Epithelial cell of prostate (primary cell): ENCODE measurements around the gene YBX2.

Source experiments
- DNase-seq: peaks from one replicate; pipeline ENCODE4 v3.0.0-alpha.2; 2011; ENCODE audit warnings: low read depth, low spot score
- H3K27ac ChIP-seq: fragments of 450-650 bp; 2 replicates; pipeline ENCODE4 v1.5.1; 2017; ENCODE audit warnings: mild to moderate bottlenecking

The YBX2 gene

GRCh38 chr17:7306911-7307685, 12.7 kb upstream of the YBX2 start, which contains the start of gene EIF5A:
Gene EIF5A, plus strand, starts transcription at chr17:7307628. Its CDS starts 2,008 bp downstream, at chr17:7309636.
- H3K27ac ChIP-seq = peak within 1 kb of the TSS; percentile 96
- peak; percentile 97 for DNase-seq

GRCh38 chr17:7304179-7304578, 9.7 kb upstream of the YBX2 start:
- no peak overlapping the region for H3K27ac ChIP-seq

GRCh38 chr17:7296189-7296861, 1.9 kb upstream of the YBX2 start:
- DNase-seq = no peak
- no peak overlapping the region for H3K27ac ChIP-seq

More at GRCh38 chr17:7304179-7304578, 9.7 kb upstream of the YBX2 start:
- DNase-seq = no peak

- DNase-seq = no peak
- no peak overlapping the region for H3K27ac ChIP-seq
Observed at GRCh38 chr17:7295230-7296180, 1.1 kb upstream of the YBX2 start.

GRCh38 chr17:7293816-7294613, 424 bp downstream of the YBX2 start:
- H3K27ac ChIP-seq = no peak overlapping the region
- DNase-seq = no peak

GRCh38 chr17:7293159-7293558, 1.3 kb downstream of the YBX2 start:
- no peak for DNase-seq

GRCh38 chr17:7292729-7293128, 1.7 kb downstream of the YBX2 start:
- DNase-seq = no peak
- H3K27ac ChIP-seq = no peak overlapping the region

More at GRCh38 chr17:7293159-7293558, 1.3 kb downstream of the YBX2 start:
- H3K27ac ChIP-seq = no peak overlapping the region

- no peak for DNase-seq
- H3K27ac ChIP-seq = no peak overlapping the region
Observed at GRCh38 chr17:7292194-7292593, 2.2 kb downstream of the YBX2 start.

- DNase-seq = no peak
- H3K27ac ChIP-seq = no peak overlapping the region
Observed at GRCh38 chr17:7290685-7291084, 3.8 kb downstream of the YBX2 start.

- no peak for DNase-seq
- no peak overlapping the region for H3K27ac ChIP-seq
Observed at GRCh38 chr17:7290166-7290565, 4.3 kb downstream of the YBX2 start.

GRCh38 chr17:7289256-7290032, 5.0 kb downstream of the YBX2 start:
- DNase-seq = no peak

GRCh38 chr17:7285679-7286078, 8.8 kb downstream of the YBX2 start:
- no peak for DNase-seq
- no peak overlapping the region for H3K27ac ChIP-seq

More at GRCh38 chr17:7289256-7290032, 5.0 kb downstream of the YBX2 start:
- no peak overlapping the region for H3K27ac ChIP-seq

GRCh38 chr17:7284911-7285310, 9.5 kb downstream of the YBX2 start:
- no peak overlapping the region for H3K27ac ChIP-seq

GRCh38 chr17:7283471-7284216, 10.8 kb downstream of the YBX2 start:
- no peak for DNase-seq
- no peak overlapping the region for H3K27ac ChIP-seq

More at GRCh38 chr17:7284911-7285310, 9.5 kb downstream of the YBX2 start:
- DNase-seq = no peak

GRCh38 chr17:7282752-7283321, 11.6 kb downstream of the YBX2 start:
- no peak for DNase-seq

GRCh38 chr17:7281953-7282751, 12.3 kb downstream of the YBX2 start:
- DNase-seq = no peak
- H3K27ac ChIP-seq = no peak overlapping the region

More at GRCh38 chr17:7282752-7283321, 11.6 kb downstream of the YBX2 start:
- no peak overlapping the region for H3K27ac ChIP-seq
